Measurements from ENCODE around the gene BEND7. TPM values are rescaled to one million over a fixed set of nuclear protein-coding genes. Genes with fewer than 3 reads are reported as not detected.
A peak's percentile ranks its signal among the peaks of the same experiment; 100 is the strongest.

BEND7 gene
- total RNA-seq, 1 experiment from 2014 or later, result 14.8 TPM

- Histone ChIP-seq H3K9me3 (ENCODE audit: low read depth, low read length, poor library complexity, severe bottlenecking) (no peaks in the 10 kb centered on the region), H3K4me1 (ENCODE audit: insufficient read depth, low read length, poor library complexity, severe bottlenecking) (peaks cover 9% of the 10 kb centered on the region), H3K4me3 (ENCODE audit: low read depth, low read length, poor library complexity, severe bottlenecking) (peak overlapping the region; percentile 45), H3K27me3 (replicated peaks; ENCODE audit: insufficient read depth, low read depth, low read length, poor library complexity) (peaks cover 16% of the 10 kb centered on the region), H3K27ac (ENCODE audit: low read depth, low read length, poor library complexity, severe bottlenecking) (no peak overlapping the region), H3K36me3 (ENCODE audit: insufficient read depth, low read length, poor library complexity, severe bottlenecking) (no peaks in the 10 kb centered on the region)
- intact Hi-C loops (cut with micrococcal nuclease; ENCODE audit: unreplicated experiment), result loop anchor here (1.0 kb wide), 1 partner anchor 68 kb away; no protein-coding TSS in a partner anchor
- CTCF ChIA-PET, result interaction anchor here (0.7 to 3.5 kb wide), 3 partner anchors 26 to 96 kb away, joined by 3 to 25 read pairs (median 5); no protein-coding TSS in a partner anchor
- BruUV-seq (replicated peaks), result no TSS peak
- POLR2A ChIA-PET (ENCODE audit: low non-redundant PET), result no interaction called here
- peak; percentile 69 for DNase-seq (ENCODE audit: low spot score)
- peak; percentile 94 for TF ChIP-seq CTCF (conservative IDR thresholded peaks at IDR 0.05; ENCODE audit: low read depth, low read length)
- TF ChIP-seq EZH2 (IDR thresholded peaks at IDR 0.05; ENCODE audit: borderline replicate concordance, low read depth, low read length, poor library complexity, severe bottlenecking), result no peak
Observed at GRCh38 chr10:13440185-13441061, 88.4 kb downstream of the BEND7 start.

GRCh38 chr10:13439313-13440184 is 89.3 kb downstream of the BEND7 start:
- H3K4me1 ChIP-seq (ENCODE audit: insufficient read depth, low read length, poor library complexity, severe bottlenecking), result peaks cover 9% of the 10 kb centered on the region
- intact Hi-C loops (cut with micrococcal nuclease; ENCODE audit: unreplicated experiment), result loop anchor here (1.0 kb wide), 1 partner anchor 67 kb away; no protein-coding TSS in a partner anchor
- BruUV-seq (replicated peaks), result no TSS peak

More at GRCh38 chr10:13439313-13440184, 89.3 kb downstream of the BEND7 start:
- peak overlapping the region; percentile 45 for H3K4me3 ChIP-seq (ENCODE audit: low read depth, low read length, poor library complexity, severe bottlenecking)
- TF ChIP-seq CTCF (conservative IDR thresholded peaks at IDR 0.05; ENCODE audit: low read depth, low read length), result no peak
- TF ChIP-seq EZH2 (IDR thresholded peaks at IDR 0.05; ENCODE audit: borderline replicate concordance, low read depth, low read length, poor library complexity, severe bottlenecking), result no peak
- no peak overlapping the region for H3K27ac ChIP-seq (ENCODE audit: low read depth, low read length, poor library complexity, severe bottlenecking)
- CTCF ChIA-PET, result interaction anchor here (0.7 to 3.5 kb wide), 5 partner anchors 14 to 97 kb away, joined by 3 to 25 read pairs (median 4); no protein-coding TSS in a partner anchor
- H3K9me3 ChIP-seq (ENCODE audit: low read depth, low read length, poor library complexity, severe bottlenecking), result no peaks in the 10 kb centered on the region
- DNase-seq (ENCODE audit: low spot score), result peak; percentile 21
- H3K27me3 ChIP-seq (replicated peaks; ENCODE audit: insufficient read depth, low read depth, low read length, poor library complexity), result peaks cover 18% of the 10 kb centered on the region
- H3K36me3 ChIP-seq (ENCODE audit: insufficient read depth, low read length, poor library complexity, severe bottlenecking), result no peaks in the 10 kb centered on the region
- POLR2A ChIA-PET (ENCODE audit: low non-redundant PET), result no interaction called here
